Endothelial cell of umbilical vein (primary cell): Measurements from ENCODE around the gene GLIS2.

Source experiments
- CTCF ChIP-seq, 2 donors: IDR thresholded peaks; 1 replicate in 1 of 2; 2 replicates in 1 of 2; pipeline ENCODE4 v1.5.1; 2011; ENCODE audit warnings: low read length in 2 of 2, mild to moderate bottlenecking in 2 of 2, moderate library complexity in 2 of 2, control low read depth in 1 of 2, inconsistent platforms in 1 of 2, low read depth in 1 of 2; ENCODE audit not compliant: insufficient read depth in 1 of 2; ENCODE audit errors: extremely low read depth in 1 of 2
- EZH2 ChIP-seq: IDR thresholded peaks from 2 replicates; pipeline ENCODE4 v1.6.1; 2012; ENCODE audit warnings: borderline replicate concordance, low read depth, mild to moderate bottlenecking, moderate library complexity, low read length, inconsistent platforms; ENCODE audit not compliant: severe bottlenecking
- GATA2 ChIP-seq: IDR thresholded peaks from 2 replicates; pipeline ENCODE4 v1.7.0; 2011; ENCODE audit warnings: low read depth, mild to moderate bottlenecking, moderate library complexity, mixed read lengths, low read length; ENCODE audit not compliant: insufficient read length, insufficient read depth
- JUN ChIP-seq: IDR thresholded peaks from 2 replicates; pipeline ENCODE4 v1.6.1; 2011; ENCODE audit warnings: borderline replicate concordance, low read depth; ENCODE audit not compliant: insufficient read length, insufficient read depth
- MAX ChIP-seq: IDR thresholded peaks from 2 replicates; pipeline ENCODE4 v1.6.1; 2011; ENCODE audit not compliant: insufficient read depth, insufficient read length
- POLR2A ChIP-seq: IDR thresholded peaks from 2 replicates; pipeline ENCODE4 v1.6.1; 2012; ENCODE audit warnings: low read depth, mild to moderate bottlenecking, control low read depth, low read length
- POLR2AphosphoS5 ChIP-seq: IDR thresholded peaks from 2 replicates; pipeline ENCODE4 v1.6.1; 2012; ENCODE audit warnings: low read depth, mild to moderate bottlenecking, control low read depth, low read length, moderate library complexity; ENCODE audit not compliant: insufficient read depth

GRCh38 chr16:4319454-4320421 is 3.9 kb downstream of the GLIS2 start:
- TF ChIP-seq CTCF (IDR thresholded peaks at IDR 0.05; ENCODE audit: extremely low read depth in 1 of 2, insufficient read depth in 1 of 2, low read depth in 1 of 2, low read length in 2 of 2) (no peak), POLR2A (no peak), EZH2 (no peak), POLR2AphosphoS5 (no peak), MAX (no peak), JUN (no peak), GATA2 (no peak)
